ENCODE results near the gene SLC35E4. TPM values are rescaled to one million over a fixed set of nuclear protein-coding genes. Genes with fewer than 3 reads are reported as not detected.
"Not testable (repeated sequence)": the region's sequence is repeated elsewhere in the genome, so short reads cannot be mapped to it uniquely, and the experiment has no call there.

The SLC35E4 gene
- total RNA-seq, 4 donors from 2014 or later, result 4.6 to 14.2 (median 6.2) TPM

GRCh38 chr22:30627471-30627870, 8.1 kb upstream of the SLC35E4 start:
- TF ChIP-seq CTCF (IDR thresholded peaks at IDR 0.05), result no peak
- ATAC-seq (ENCODE audit: low FRiP score) (no peak), DNase-seq (ENCODE audit: low spot score) (no peak)

GRCh38 chr22:30628491-30628890, 7.1 kb upstream of the SLC35E4 start:
- DNase-seq (ENCODE audit: low spot score) (no peak), ATAC-seq (ENCODE audit: low FRiP score) (no peak)
- no peak for TF ChIP-seq CTCF (IDR thresholded peaks at IDR 0.05)

GRCh38 chr22:30631469-30631868, 4.1 kb upstream of the SLC35E4 start:
- DNase-seq (ENCODE audit: low spot score); ATAC-seq (ENCODE audit: low FRiP score): not testable (repeated sequence)

GRCh38 chr22:30634471-30635233, 929 bp upstream of the SLC35E4 start:
- DNase-seq (ENCODE audit: low spot score) (peak; percentile 82), ATAC-seq (ENCODE audit: low FRiP score) (peak; percentile 89)
- peak in 2 of 3 donors; percentile 96 to 97 for TF ChIP-seq CTCF (IDR thresholded peaks at IDR 0.05)

GRCh38 chr22:30636226-30637077, 871 bp downstream of the SLC35E4 start:
- TF ChIP-seq CTCF (IDR thresholded peaks at IDR 0.05), result no peak
- DNase-seq (ENCODE audit: low spot score), result no peak
- ATAC-seq (ENCODE audit: low FRiP score), result peak; percentile 8

- no peak for ATAC-seq (ENCODE audit: low FRiP score)
- no peak for TF ChIP-seq CTCF (IDR thresholded peaks at IDR 0.05)
- no peak for DNase-seq (ENCODE audit: low spot score)
Observed at GRCh38 chr22:30637701-30638114, 2.1 kb downstream of the SLC35E4 start.

GRCh38 chr22:30640361-30640760, 4.8 kb downstream of the SLC35E4 start:
- ATAC-seq (ENCODE audit: low FRiP score), result no peak
- DNase-seq (ENCODE audit: low spot score), result no peak
- no peak for TF ChIP-seq CTCF (IDR thresholded peaks at IDR 0.05)

Data from omental fat pad (tissue), 4 donors.